GM20431 (cell line): ENCODE results near the gene PGM5.

ENCODE experiments used
- in situ Hi-C: fragments of 300-500 bp; cut with MseI, MboI; formaldehyde crosslinking; loops from one replicate; pipeline ENCODE4 v1.15.0; 2020; ENCODE audit warnings: low sequenced_read_pairs; ENCODE audit not compliant: unreplicated experiment

Gene PGM5

GRCh38 chr9:68429631-68430030 is 73.2 kb downstream of the PGM5 start:
- in situ Hi-C loops = no loop called here

DNA sequence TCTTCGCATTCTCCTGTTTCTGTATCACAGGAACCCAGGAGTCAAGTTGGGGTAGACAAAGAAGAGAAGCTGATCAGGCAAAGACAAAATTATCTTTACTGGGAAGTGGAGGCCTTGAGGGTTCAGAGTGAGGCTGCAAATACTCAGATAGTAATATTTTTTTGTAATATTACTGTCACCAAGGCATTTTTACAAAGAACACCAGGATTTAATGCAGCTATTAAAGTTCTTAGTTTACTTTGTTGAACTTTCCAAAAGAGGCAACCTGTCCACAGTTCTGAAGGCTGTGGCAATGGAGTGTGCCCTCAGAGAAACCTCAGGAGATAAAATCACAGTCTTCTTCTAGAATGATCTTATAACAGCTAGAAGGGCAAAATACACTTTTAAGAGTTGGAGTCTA is 74.9 kb downstream of the PGM5 start:
- in situ Hi-C loops = no loop called here

GRCh38 chr9:68433531-68434110 is 77.2 kb downstream of the PGM5 start:
- in situ Hi-C loops = no loop called here

- in situ Hi-C loops = no loop called here
Observed at GRCh38 chr9:68437785-68438184, 81.4 kb downstream of the PGM5 start.

DNA sequence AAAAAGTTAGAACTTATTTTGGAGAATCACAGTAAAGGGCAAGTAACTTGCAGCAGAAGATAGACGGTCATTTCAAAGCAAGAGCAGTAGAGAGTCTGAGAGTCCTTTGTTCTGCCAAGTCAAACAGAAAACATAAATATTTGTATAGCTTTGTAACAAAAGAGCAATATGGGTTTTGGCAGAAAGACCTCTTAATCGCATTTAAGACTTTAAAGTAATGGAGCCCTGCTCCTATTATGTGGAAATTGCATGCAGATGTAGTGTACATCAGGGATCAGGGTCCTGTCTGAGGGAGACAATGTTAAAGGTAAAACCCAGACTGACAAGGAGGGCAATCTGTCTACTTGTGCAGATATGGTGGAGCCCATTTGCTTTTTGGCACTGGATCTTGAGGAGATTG is 87.2 kb downstream of the PGM5 start:
- in situ Hi-C loops = no loop called here

GRCh38 chr9:68446836-68447235 is 90.4 kb downstream of the PGM5 start:
- in situ Hi-C loops = no loop called here

GRCh38 chr9:68447611-68448010 is 91.2 kb downstream of the PGM5 start:
- in situ Hi-C loops = no loop called here

GRCh38 chr9:68454579-68455334 is 98.3 kb downstream of the PGM5 start:
- in situ Hi-C loops = no loop called here

DNA sequence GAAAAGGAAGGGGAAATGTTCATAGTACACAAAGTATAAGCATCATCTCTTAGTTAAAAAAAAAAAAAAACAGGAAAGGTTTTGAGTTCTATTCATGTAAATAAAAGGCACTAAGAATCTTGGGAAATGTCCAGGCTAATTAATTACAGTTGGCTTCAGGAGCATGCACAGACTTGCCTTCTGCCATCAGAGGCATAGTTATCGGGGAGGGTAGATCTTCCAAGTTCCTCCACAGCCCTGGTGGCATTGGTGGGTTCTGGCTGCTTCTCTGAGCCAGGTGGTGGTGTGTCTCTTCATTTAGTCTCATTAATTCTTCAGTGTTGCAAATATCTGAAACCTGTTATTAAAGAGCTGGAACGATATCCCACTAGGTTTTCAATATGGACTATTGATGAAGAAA is 99.0 kb downstream of the PGM5 start:
- in situ Hi-C loops = no loop called here

DNA sequence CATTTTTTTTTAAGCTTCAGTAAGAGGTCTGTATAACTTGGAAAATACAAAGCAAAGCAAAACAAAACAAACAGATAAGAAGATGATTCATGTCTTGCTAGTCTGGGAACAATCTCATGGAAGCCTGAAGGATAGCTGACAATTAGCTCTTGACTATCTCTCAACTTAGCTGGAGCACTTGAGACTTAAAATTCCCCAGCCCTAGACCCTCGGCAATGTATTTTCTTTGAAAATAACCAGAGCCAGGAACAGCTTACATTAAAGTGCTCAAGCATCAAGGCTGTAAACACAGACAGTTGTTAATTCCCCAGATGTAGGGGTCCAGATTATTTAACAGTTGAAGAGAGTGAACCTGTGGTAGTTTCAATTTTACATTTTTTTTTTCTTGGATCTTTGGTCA is 101.4 kb downstream of the PGM5 start:
- in situ Hi-C loops = no loop called here

DNA sequence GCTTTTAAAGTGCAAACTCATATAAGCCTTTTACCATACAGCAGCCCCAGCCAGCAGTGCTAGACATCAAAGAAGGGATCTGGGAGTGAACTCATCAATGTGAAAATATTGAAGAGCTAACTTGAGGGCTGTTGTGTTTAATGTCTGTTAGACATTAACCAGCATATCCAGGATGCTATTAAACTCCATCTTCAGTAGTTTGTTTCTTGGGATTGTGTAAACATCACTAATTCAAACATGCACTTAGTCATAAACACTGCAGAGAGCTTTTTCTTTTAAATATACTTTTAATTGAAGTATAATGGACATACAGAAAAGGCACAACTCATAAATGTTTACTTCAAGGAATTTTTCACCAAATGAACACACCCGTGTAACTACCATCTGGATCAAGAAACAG is 102.5 kb downstream of the PGM5 start:
- in situ Hi-C loops = no loop called here

- in situ Hi-C loops = no loop called here
Observed at GRCh38 chr9:68462105-68462775, 105.8 kb downstream of the PGM5 start.

- in situ Hi-C loops = no loop called here
Observed at GRCh38 chr9:68470067-68470466, 113.7 kb downstream of the PGM5 start.

DNA sequence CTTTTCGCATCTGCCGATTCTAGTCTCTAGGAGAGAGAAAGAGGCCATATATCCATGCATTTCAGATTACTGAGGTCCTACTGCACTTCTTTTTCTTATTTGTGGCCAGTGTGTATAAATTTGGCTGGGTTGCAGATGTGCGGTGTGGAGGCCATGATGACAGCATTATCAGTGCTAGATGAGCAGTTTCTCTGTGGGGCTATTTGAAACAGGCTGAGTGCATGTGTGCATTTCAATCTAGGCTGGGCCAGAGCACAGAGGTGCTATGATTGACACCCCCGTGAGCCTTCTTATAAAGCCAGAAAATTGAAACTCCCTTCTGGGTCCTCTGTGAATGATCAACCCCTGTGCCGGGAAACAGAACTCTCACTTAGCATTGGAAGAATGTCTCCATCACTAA is 114.2 kb downstream of the PGM5 start:
- in situ Hi-C loops = no loop called here

DNA sequence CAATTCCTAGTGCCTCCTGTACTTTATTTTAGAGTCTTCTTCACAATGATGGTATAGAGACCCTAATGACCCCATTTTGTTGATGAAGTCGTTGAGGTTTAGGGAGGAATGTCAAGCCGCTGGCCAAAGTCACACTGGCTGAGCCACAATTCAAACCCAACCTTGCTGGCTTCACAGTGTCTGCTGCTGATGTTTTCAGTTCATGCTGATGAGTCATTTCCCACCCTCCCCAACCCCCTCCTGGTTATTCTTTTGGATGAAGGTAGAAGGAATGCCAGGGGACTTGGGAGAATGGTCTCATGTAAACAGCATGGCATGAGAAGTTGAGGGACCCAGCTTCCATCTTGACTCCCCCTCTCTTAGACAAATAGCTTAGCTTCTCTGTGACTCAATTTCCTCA is 115.7 kb downstream of the PGM5 start:
- in situ Hi-C loops = no loop called here

DNA sequence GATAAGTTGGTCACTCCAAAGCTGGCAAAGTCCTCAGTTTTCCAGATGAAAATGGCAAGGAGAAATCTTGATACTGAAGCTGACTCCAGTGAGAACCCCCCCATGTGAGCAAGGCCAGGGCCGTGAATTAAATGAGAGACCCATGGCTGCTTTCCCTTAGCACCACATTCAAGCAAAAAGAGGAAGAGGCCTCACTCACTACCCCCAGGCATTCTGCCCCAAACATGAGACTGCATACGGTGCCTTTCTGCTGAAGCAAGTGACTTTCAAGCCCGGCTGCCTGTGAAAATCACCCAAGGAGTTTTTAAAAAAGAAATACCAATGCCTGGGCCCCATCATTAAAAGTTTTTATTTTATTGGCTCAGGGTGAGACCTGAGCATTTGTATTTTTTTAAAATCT is 117.4 kb downstream of the PGM5 start:
- in situ Hi-C loops = no loop called here

DNA sequence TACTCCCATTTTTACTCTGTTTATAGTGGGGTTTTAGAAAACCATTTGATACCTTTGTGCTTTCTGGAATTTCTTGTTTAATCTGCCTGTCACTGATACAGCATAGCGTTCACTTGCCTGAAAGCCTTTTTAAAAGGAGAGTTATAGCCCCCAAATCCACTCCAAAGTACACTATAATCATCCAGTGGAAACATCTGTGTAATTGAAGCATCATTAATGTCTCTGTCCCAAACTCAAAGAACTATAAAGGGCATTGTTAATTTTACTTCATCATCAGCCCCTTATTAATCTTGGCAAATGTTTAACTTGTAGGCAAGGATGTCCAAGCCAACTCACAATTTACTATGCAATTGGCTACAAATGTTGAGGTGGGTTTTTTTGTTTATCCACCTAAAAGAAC is 120.0 kb downstream of the PGM5 start:
- in situ Hi-C loops = no loop called here

DNA sequence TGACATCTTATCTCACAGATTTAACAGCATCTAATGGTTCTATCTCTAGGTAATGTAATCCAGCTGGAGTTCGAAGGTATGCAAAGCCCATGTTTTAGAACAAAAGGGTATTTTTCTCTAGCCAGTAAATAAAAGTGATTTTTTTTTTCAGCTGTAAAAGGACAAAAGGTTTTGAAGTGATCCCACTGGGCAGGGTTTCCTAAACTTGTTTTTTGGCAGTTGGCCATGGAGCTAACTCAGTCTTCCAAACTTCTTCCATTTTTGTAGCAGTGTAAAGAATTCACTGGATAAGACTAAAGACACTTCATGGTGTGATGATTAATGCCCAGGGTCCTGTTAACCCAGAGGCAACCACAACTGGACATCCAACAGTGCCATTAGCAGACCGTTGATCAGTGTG is 120.4 kb downstream of the PGM5 start:
- in situ Hi-C loops = no loop called here

- in situ Hi-C loops = no loop called here
Observed at GRCh38 chr9:68480807-68481206, 124.4 kb downstream of the PGM5 start.

DNA sequence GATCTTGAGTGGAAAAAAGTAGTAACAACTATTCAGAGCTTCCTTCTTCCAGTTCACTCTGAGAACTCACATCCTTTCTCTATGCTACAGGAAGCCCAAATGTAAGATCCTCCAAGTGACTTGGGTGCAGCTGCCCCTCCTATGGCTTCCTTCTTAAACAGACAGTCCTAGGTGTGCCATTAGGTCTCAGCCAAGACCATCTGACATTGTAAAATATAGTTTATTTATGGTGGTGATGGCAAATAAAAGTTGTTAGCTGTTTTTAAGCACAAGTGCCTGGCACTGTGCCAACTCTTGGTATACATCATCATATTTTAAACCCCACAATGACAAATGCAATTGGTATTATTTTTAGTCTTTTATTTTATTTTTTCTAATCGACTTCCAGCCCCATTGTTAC is 126.1 kb downstream of the PGM5 start:
- in situ Hi-C loops = no loop called here

DNA sequence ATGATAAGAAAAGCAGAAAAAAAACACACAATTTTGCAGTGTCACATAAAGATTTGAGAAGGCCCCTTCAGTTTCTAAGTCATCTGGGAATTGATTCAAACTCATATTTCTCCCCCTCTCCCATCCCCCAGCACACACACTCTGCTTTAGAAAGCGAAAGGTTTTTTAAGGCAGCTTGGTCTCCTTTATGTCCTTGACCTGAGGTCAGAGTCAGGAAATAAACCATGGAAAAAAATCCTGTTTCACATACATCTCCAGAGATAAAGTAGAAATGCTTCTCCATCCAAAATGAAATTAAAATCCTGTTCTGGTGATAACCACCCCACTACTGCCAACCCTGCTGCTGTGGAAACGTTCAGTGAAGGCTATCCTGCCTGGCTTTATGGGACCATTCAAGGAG is 131.7 kb downstream of the PGM5 start:
- in situ Hi-C loops = no loop called here

DNA sequence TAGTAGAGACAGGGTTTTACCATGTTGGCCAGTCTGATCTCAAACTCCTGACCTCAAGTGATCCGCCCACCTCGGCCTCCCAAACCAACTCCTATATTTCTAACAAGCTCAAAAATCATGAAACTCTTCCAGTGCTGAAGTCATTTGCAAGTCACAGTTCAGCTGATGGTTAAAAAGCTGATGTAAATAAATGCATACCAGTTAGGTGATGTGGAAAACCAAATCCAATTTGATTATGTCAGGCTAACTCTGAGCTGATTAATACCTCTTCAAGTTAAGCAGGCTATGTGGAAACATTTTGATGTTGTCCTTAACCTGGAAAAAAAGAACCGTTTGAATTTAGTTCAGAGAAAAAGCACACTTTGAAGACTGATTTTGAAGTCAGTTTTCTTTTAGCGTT is 133.2 kb downstream of the PGM5 start:
- in situ Hi-C loops = no loop called here
